Upper lobe of left lung (tissue), 6 donors: ENCODE results near the gene NDUFA11. TPM values are rescaled to one million over a fixed set of nuclear protein-coding genes. Genes with fewer than 3 reads are reported as not detected.
"Not testable (repeated sequence)": the region's sequence is repeated elsewhere in the genome, so short reads cannot be mapped to it uniquely, and the experiment has no call there.

Experiments used
- ATAC-seq, 2 donors: fragments of 200-7000 bp; cut with Tn5 transposase; one replicate each; pipeline ENCODE4 v1.9.1; 2022; ENCODE audit warnings: mild to moderate bottlenecking in 2 of 2, moderate library complexity in 2 of 2; ENCODE audit not compliant: low FRiP score in 2 of 2
- DNase-seq, 2 donors: peaks; one replicate each; pipeline ENCODE4 v3.0.0-alpha.2; 2019 to 2020
- H3K27ac ChIP-seq, 4 donors: fragments of 200-600 bp; sonication (generic); one replicate each; pipeline ENCODE4 v1.5.1; 2016 to 2019
- H3K27me3 ChIP-seq, 4 donors: fragments of 200-600 bp; sonication (generic); one replicate each; pipeline ENCODE4 v1.5.1; 2017 to 2019
- H3K36me3 ChIP-seq, 4 donors: fragments of 200-600 bp; sonication (generic); one replicate each; pipeline ENCODE4 v1.5.1; 2016 to 2019
- H3K4me1 ChIP-seq, 4 donors: fragments of 200-600 bp; sonication (generic); one replicate each; pipeline ENCODE4 v1.5.1; 2018 to 2019
- H3K4me3 ChIP-seq, 4 donors: fragments of 200-600 bp; sonication (generic); one replicate each; pipeline ENCODE4 v1.5.1; 2017 to 2019; ENCODE audit warnings: mild to moderate bottlenecking in 2 of 4, moderate library complexity in 1 of 4
- H3K9me3 ChIP-seq, 4 donors: fragments of 200-600 bp; sonication (generic); one replicate each; pipeline ENCODE4 v1.5.1; 2018 to 2019
- CTCF ChIP-seq, 6 experiments: fragments of 450-650 bp in 4 of 6; fragments of 200-600 bp in 2 of 6; sonication (generic) in 2 of 6; IDR thresholded peaks; one replicate each; pipeline ENCODE4 v1.5.1; 2016 to 2019; ENCODE audit warnings: antibody characterized with exemption in 6 of 6
- EP300 ChIP-seq, 4 donors: sonication (generic); formaldehyde crosslinking; IDR thresholded peaks; one replicate each; pipeline ENCODE4 v1.5.1; 2017; ENCODE audit warnings: antibody characterized with exemption in 4 of 4, control low read depth in 2 of 4
- POLR2A ChIP-seq, 4 donors: fragments of 450-650 bp; IDR thresholded peaks; one replicate each; pipeline ENCODE4 v1.5.1; 2016 to 2017; ENCODE audit warnings: antibody characterized with exemption in 4 of 4, mild to moderate bottlenecking in 2 of 4
- POLR2AphosphoS5 ChIP-seq, 2 donors: sonication (generic); formaldehyde crosslinking; IDR thresholded peaks; one replicate each; pipeline ENCODE4 v1.5.1; 2017; ENCODE audit warnings: antibody characterized with exemption in 2 of 2
- WGBS, 2 donors: methylation state at CpG; one replicate each; pipeline ENCODE4 v1.1.5; 2017 to 2018; 5-methylcytosine and 5-hydroxymethylcytosine counted together
- total RNA-seq, 6 donors: library from RNA; depleted of rRNA in 4 of 6; stranded (reverse); fragments of >200 nt in 4 of 6; gene quantifications; one replicate each; pipeline versions ENCODE4 v1.1.0 to v1.2.1, GENCODE V29; 2016 to 2021
- donor health status: DM: no; HTN: no; CAD: no; lungs with moderate emphysema.
- donor health status: DM: no; HTN: yes; CAD: no; lungs with severe emphysema.

Gene NDUFA11
- total RNA-seq, 6 donors from 2014 or later, result 87.3 to 238 (median 157) TPM

- Histone ChIP-seq H3K4me1 (peaks cover 7 to 11% (median 10%) of the 10 kb centered on the region in 4 donors), H3K27ac (no peak overlapping the region), H3K9me3 (no peaks in the 10 kb centered on the region), H3K27me3 (peaks cover 0 to 6% (median 2%) of the 10 kb centered on the region in 4 donors), H3K36me3 (no peaks in the 10 kb centered on the region), H3K4me3 (no peak overlapping the region)
- 83 to 87% methylated on average over 6 to 9 of the region's 9 CpGs for WGBS, 2 donors
- no peak for ATAC-seq
- DNase-seq, result no peak
- TF ChIP-seq CTCF (IDR thresholded peaks at IDR 0.05) (no peak), EP300 (IDR thresholded peaks at IDR 0.05) (no peak), POLR2A (IDR thresholded peaks at IDR 0.05) (no peak), POLR2AphosphoS5 (IDR thresholded peaks at IDR 0.05) (no peak)
Measured at GRCh38 chr19:5877882-5878281, 25.7 kb downstream of the NDUFA11 start.

GRCh38 chr19:5877427-5877826, 26.2 kb downstream of the NDUFA11 start:
- no peak overlapping the region for H3K27ac ChIP-seq
- peaks cover 7 to 11% (median 10%) of the 10 kb centered on the region in 4 donors for H3K4me1 ChIP-seq
- no peaks in the 10 kb centered on the region for H3K9me3 ChIP-seq
- peaks cover 0 to 6% (median 2%) of the 10 kb centered on the region in 4 donors for H3K27me3 ChIP-seq
- ATAC-seq (no peak), DNase-seq (no peak)
- TF ChIP-seq POLR2AphosphoS5 (IDR thresholded peaks at IDR 0.05), result no peak
- TF ChIP-seq CTCF (IDR thresholded peaks at IDR 0.05), result no peak
- no peak for TF ChIP-seq EP300 (IDR thresholded peaks at IDR 0.05)
- TF ChIP-seq POLR2A (IDR thresholded peaks at IDR 0.05), result no peak
- H3K36me3 ChIP-seq, result no peaks in the 10 kb centered on the region
- 75 to 87% methylated on average over 6 to 8 of the region's 8 CpGs for WGBS, 2 donors
- H3K4me3 ChIP-seq, result no peak overlapping the region

GRCh38 chr19:5874496-5874895, 29.1 kb downstream of the NDUFA11 start:
- ATAC-seq, DNase-seq, H3K27me3 ChIP-seq, H3K9me3 ChIP-seq, H3K4me1 ChIP-seq, H3K27ac ChIP-seq, H3K36me3 ChIP-seq, H3K4me3 ChIP-seq: not testable (repeated sequence)
- 64 to 86% methylated on average over 7 of the region's 7 CpGs for WGBS, 2 donors

DNA sequence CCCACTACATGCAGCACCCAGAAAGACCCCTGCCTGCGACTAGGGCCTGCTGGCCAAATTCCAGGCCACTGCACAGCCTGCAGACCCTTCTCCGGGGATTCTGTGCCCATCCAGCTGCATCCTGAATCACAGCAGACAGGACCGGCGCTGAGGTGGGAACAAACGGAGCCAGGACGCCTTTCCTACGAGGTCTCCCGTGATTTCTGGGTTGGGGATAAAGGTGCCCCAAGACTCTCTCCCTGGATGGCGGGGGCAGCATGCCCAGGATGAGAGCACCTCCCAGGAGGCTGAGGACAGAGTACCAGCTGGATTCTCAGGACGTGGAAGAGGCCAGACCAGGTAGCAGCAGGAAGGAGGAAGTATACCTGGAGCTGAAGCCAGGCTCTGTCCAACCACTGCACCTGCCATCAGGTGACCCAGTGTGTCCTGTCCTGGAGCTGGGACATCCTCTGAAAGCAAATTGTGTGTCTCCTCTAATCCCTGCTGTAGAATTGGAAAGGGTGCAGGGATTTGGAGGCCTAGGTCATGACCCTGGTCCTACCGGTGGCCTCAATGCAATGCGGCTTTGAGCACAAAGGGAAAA, 29.9 kb downstream of the NDUFA11 start:
- DNase-seq (no peak), ATAC-seq (no peak)
- Histone ChIP-seq H3K4me3 (no peak overlapping the region), H3K27me3 (no peaks in the 10 kb centered on the region), H3K4me1 (no peaks in the 10 kb centered on the region), H3K27ac (no peak overlapping the region), H3K36me3 (no peaks in the 10 kb centered on the region), H3K9me3 (no peaks in the 10 kb centered on the region)
- no peak for TF ChIP-seq POLR2AphosphoS5 (IDR thresholded peaks at IDR 0.05)
- no peak for TF ChIP-seq CTCF (IDR thresholded peaks at IDR 0.05)
- TF ChIP-seq EP300 (IDR thresholded peaks at IDR 0.05), result no peak
- no peak for TF ChIP-seq POLR2A (IDR thresholded peaks at IDR 0.05)
- WGBS, 2 donors, result 88 to 96% methylated on average over 11 to 12 of the region's 12 CpGs

GRCh38 chr19:5870986-5871394, 32.6 kb downstream of the NDUFA11 start:
- ATAC-seq (no peak), DNase-seq (no peak)
- no peaks in the 10 kb centered on the region for H3K4me1 ChIP-seq
- H3K36me3 ChIP-seq, result no peaks in the 10 kb centered on the region
- H3K27ac ChIP-seq, result no peak overlapping the region
- H3K9me3 ChIP-seq, result no peaks in the 10 kb centered on the region
- no peaks in the 10 kb centered on the region for H3K27me3 ChIP-seq
- no peak for TF ChIP-seq POLR2AphosphoS5 (IDR thresholded peaks at IDR 0.05)
- no peak for TF ChIP-seq EP300 (IDR thresholded peaks at IDR 0.05)
- no peak for TF ChIP-seq POLR2A (IDR thresholded peaks at IDR 0.05)
- TF ChIP-seq CTCF (IDR thresholded peaks at IDR 0.05), result no peak
- WGBS, 2 donors, result 67 to 72% methylated on average over 12 of the region's 12 CpGs
- H3K4me3 ChIP-seq, result no peak overlapping the region
